ENCODE data around the gene PLA2G4B.
A peak's percentile ranks its signal among the peaks of the same experiment; 100 is the strongest.

PLA2G4B gene

GRCh38 chr15:41851755-41852370 is 13.2 kb downstream of the PLA2G4B start:
- DNase-seq, result no peak

GRCh38 chr15:41852736-41853590 is 14.3 kb downstream of the PLA2G4B start:
- DNase-seq, result no peak

GRCh38 chr15:41853831-41854230 is 15.2 kb downstream of the PLA2G4B start:
- DNase-seq, result no peak

GRCh38 chr15:41854443-41854842 is 15.8 kb downstream of the PLA2G4B start:
- DNase-seq, result no peak

GRCh38 chr15:41855261-41855961 is 16.8 kb downstream of the PLA2G4B start:
- no peak for DNase-seq

GRCh38 chr15:41856262-41856661 is 17.6 kb downstream of the PLA2G4B start:
- DNase-seq, result no peak

GRCh38 chr15:41856716-41857115 is 18.1 kb downstream of the PLA2G4B start:
- DNase-seq, result no peak

- DNase-seq, result no peak
Observed at GRCh38 chr15:41857316-41857715, 18.7 kb downstream of the PLA2G4B start.

GRCh38 chr15:41858756-41859155 is 20.1 kb downstream of the PLA2G4B start:
- no peak for DNase-seq

- DNase-seq, result no peak
Observed at GRCh38 chr15:41860049-41860828, 21.6 kb downstream of the PLA2G4B start.

- DNase-seq, result no peak
Observed at GRCh38 chr15:41861736-41862356, 23.2 kb downstream of the PLA2G4B start.

- no peak for DNase-seq
Observed at GRCh38 chr15:41862515-41863116, 24.0 kb downstream of the PLA2G4B start.

GRCh38 chr15:41865490-41866055 is 26.9 kb downstream of the PLA2G4B start:
- DNase-seq, result no peak

GRCh38 chr15:41866263-41866703 is 27.6 kb downstream of the PLA2G4B start:
- DNase-seq, result no peak

GRCh38 chr15:41866872-41867579 is 28.4 kb downstream of the PLA2G4B start:
- no peak for DNase-seq

GRCh38 chr15:41868321-41868720 is 29.7 kb downstream of the PLA2G4B start:
- DNase-seq, result no peak

GRCh38 chr15:41869770-41870688 is 31.4 kb downstream of the PLA2G4B start:
- DNase-seq, result no peak

GRCh38 chr15:41870689-41871081 is 32.0 kb downstream of the PLA2G4B start:
- DNase-seq, result peak; percentile 40

- DNase-seq, result no peak
Observed at GRCh38 chr15:41871175-41871905, 32.7 kb downstream of the PLA2G4B start.

Measured in activated naive CD4-positive, alpha-beta T cell treated with anti-CD3 and anti-CD28 coated beads, Interleukin-2, amount 50 U/mL, for 16 hours (primary cell).